Measurements from ENCODE around the gene TP53AIP1.

Gene TP53AIP1

DNA sequence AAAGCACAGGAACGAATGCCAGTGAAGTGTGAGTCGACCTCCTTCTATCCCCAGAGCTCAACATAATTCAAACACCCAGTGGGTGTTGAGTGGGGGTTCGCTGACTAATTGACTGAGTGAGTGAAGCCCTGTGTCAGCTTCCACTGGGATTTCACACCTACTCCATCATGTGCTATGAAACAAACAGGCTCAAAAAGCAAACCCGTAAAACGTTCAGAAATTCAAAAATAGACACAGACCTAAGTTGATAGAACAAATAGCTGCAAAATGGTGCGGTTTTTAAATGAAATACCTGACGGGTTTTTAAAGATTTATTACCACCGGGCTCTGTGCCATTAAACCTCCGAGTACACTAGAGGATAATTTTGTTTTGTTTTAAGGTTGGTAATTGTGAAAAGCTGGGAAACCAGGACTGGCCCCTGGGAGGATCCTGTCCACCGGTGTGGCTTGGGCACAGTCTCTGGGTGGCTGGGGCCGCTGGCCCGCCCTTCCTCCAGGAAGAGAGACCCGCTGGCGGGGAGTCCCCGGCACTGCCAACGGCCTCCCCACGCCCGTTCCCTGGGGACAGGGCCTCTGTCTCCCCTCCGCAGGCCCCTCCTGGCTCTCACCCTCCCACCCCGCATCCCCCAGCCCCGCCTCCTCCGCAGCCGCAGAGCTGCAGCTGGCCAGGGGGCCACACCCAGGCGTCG lies 37.9 kb downstream of the TP53AIP1 start:
- no peak for DNase-seq

DNA sequence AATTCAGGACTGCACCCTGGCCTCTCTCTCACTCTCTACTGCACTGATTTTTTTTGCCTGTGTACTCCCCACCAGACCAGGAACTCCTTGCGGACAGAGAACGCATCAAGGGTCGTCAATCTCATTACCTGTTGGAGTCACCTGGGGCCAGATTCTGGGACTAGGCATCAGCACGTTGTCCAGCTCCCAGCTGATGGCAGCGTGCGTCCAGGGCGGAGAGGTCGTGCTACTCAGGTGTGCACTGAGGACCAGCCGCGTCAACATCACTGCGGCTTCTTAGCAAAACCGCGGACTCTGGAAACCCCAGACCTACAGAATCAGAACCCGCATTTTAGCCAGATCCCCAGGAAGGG lies 38.4 kb downstream of the TP53AIP1 start:
- DNase-seq: no peak

DNA sequence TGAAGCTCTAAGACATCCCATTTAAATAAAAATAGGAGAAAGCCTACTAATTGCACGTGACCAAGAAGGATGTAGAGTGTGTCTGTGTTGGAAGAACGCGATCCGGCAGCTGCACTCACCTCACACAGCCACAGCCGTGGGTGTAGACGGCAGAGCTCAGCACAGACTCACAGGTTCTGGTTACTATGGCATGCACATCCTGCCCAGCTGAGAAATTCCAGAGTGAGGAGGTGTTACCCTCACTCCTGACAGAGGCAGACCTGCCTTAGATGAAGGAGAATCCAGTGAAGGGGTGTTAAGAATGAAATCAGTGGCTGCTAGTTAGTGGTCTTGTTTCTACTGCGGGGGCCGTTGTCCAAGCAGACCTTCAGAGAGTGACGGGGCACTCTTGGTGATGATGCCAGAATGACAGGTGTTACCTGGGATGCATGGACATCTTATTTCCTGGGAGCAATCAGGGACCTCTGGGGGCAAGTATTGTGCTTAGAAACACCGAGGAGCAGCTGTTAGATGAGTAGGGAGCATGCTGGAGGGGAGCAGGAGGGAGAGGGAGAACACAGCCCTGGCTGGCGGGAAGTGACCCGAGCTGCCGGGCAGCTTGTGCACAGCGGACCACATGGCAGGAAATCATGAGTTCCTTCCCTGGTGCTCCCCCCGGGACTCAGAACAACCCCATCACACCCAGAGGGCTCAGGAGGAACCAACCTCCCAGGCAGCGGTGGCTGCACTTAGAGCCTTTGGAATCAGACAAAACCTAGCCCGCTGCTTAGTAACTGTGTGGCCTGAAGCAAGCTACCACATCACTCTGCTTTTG lies 39.2 kb downstream of the TP53AIP1 start:
- no peak for DNase-seq

DNA sequence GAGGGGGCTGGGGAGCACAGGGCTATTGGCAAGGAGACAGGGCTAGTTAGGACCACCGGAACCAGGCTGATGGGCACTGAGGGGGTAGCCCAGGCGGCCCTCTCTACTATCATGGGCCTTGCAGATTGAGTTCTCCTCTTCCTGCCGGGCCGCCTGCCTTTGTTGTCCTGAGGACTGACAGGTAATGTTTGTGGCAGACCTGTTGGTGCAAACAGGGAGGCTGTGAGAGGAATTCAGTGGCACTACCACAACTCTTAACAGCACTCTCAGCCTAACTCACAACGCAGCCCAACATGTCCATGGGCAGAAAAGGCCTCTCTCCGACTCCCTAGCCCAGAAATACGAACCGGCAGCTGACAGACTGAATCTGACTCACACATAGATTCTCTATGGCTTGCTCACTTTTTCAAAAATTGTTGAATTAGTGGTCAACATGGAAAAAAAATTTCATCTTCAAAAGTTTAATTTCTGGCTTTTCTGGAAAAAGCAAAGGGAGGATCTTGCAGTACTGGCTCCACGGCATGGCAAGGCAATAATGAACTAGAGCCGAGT lies 40.1 kb downstream of the TP53AIP1 start:
- no peak for DNase-seq

DNA sequence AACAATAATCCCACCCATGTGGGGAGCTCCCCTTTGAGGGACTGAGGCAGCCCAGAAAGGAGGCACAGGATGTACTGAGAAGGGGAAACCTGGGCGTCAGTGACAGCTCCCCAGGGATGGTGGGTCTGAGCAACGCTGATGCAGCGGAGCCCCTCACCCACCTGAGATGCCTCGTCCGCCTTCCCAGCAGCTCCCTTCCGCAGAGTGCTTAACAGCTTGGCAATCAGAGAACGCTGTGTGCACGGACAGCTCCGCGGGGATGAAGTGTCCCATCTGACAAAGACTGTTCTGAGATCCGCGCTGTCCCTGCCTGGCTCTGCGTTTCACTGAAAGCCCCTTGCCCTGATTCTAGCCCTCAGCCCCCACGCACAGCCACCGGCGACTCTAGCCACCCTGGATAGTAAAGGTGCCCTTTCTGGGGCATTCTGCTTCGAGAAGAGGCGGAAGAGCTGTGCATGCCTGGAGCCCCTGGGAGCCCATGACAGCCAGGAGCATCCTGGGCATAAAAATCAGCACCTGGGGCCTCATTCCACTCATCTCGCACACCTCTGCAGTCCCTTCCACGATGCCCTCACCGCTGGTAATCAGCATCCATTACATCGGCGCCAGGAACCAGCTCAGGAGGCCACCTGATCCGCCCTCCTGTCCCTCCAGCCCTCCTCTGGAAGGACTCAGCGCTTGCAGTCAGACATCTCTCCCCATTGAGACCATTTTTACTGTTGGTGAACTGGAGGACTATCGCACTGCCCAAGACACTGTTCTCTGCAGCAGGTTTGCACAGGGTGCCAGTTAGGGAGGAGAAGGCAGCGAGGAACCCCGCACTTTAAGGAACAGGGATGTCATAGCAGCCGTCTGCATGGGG lies 40.8 kb downstream of the TP53AIP1 start:
- DNase-seq: no peak

DNA sequence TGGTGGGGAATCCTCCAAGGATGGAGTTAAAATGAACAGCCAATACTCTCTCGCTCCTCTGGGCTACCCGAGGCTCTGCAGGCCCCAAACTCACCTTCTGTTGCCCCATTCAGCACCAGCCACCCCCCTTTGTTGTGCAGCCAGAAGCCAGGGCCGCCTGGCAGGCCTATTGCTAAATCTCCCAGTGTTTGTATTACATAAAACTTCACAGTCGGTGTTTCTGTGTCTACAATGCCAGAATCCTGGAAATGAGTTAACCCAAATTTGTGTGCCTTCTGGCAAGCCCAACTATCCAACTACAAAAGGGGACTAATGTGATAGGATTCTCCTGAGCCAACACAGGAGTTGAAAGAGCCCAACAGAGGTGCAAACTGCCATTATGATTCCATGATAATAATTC lies 42.2 kb downstream of the TP53AIP1 start:
- DNase-seq: no peak

DNA sequence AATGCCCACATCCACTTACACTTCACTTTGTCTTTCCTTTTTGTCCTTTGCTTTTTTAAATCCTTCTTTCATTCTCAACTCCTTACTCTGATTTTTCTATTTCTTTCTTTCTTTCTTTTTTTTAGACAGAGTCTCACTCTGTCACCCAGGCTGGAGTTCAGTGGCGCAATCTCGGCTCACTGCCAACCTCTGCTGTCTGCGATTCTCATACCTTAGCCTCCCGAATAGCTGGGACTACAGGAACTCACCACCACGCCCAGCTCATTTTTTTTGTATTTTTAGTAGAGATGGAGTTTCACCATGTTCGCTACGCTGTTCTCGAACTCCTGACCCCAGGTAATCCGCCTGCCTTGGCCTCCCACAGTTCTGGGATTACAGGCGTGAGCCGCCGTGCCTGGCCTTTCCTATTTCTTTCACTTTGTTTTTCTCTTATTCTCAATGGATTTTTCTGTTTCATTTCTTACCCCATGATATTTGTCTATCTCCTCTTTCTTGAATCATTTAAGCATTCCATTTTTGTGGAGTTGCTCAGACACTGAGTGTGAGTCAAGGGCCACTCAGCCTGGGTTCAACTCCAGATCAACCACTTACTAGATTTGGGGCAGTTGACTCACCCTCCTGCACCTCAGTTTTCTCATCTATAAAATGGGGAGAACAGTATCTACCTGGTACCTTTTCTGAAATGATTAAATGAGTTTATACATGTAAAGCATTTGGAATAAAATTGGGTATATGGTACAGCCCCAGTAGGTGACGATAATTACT lies 43.9 kb downstream of the TP53AIP1 start:
- DNase-seq: no peak

DNA sequence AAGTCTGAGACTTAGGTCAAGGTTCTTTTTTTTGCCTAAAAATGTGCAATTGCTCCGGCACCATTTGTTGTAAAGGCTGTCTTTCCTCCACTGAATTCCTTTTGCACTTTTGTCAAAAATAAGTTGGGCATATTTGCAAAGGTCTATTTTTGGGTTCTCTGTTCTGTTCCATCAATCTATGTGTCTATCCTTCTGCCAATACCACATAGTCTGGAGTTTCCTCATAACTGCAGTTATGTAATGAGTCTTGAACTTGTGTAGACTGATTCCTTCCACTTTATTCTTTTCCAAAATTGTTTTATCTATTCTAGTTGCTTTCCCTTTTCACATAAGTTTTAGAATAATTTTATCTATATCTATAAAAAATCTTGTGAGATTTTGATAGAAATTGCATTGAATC lies 44.8 kb downstream of the TP53AIP1 start:
- no peak for DNase-seq

DNA sequence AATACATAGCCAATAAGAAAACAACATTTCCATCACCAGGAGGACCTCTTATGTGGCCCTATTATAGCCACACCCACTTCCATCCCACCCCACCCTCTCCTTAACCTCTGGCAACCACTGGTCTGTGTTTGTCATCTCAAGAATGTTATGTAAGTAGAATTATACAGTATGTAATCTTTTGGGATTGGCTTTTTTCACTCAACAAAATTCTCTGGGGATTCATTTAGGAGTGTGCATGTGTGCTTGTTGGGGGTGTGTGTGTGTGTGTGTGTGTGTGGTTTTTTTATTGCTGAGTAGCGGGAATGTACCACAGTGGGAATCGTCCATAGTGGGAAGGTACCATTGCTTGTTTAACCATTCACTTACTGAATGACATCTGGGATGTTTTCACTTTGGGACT lies 46.3 kb downstream of the TP53AIP1 start:
- DNase-seq: no peak

DNA sequence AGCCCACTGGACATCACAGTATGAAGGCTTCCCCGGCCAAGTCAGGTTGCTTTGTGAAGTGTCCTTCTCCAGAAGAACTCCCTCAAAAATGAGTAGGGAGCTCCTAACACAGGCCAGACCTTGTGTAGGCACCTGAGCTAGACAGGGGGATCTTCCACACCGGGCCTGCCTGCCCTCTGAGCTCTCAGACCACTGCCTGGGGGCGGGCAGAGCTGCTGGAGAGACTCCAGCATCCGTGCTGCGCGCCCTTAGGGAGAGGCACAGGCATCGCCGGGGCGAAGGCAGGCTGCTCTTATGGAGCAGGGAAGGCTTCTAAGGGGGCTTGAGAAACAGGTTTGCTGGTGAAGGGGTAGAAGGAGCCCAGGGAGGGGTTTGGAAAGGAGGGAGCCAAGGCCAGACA lies 47.1 kb downstream of the TP53AIP1 start:
- DNase-seq: no peak

DNA sequence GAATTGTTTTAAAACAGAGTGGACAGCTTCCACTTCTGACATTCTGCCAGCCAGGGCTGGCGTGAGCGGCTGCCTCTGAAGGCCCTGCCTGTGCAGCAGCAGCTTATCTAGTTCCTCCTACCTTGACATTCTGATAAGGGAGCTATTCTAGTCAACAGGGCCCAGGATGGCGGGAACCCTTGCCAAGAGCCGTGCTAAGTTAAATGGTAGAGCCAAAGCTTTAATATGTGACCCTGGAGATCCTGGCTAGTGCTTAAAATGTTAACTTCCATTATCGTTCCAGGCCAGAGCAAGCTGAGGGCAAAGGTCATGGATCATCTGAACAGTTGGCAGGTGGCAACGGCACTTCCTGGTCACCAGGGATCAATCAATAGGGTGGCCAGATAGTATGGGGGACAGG lies 48.0 kb downstream of the TP53AIP1 start:
- DNase-seq: no peak

DNA sequence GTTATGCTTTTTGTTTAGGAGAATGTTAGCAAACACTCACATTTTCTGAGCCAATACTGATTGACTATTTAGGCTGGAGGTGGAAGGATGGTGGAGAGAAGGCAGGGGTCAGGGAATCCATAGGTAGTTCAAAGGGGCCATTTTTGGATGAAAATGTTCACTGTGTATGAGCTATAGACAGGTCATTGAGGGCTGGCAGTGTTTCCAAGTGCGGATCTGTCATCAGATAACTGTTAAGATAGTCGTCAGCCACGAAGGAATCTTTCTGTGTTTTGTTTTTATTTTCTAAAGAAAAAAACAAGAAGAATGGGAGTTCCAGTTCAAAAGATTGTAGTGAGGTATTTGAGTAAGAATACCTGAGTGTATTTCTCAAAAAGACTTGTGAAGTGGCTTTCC lies 48.4 kb downstream of the TP53AIP1 start:
- no peak for DNase-seq

DNA sequence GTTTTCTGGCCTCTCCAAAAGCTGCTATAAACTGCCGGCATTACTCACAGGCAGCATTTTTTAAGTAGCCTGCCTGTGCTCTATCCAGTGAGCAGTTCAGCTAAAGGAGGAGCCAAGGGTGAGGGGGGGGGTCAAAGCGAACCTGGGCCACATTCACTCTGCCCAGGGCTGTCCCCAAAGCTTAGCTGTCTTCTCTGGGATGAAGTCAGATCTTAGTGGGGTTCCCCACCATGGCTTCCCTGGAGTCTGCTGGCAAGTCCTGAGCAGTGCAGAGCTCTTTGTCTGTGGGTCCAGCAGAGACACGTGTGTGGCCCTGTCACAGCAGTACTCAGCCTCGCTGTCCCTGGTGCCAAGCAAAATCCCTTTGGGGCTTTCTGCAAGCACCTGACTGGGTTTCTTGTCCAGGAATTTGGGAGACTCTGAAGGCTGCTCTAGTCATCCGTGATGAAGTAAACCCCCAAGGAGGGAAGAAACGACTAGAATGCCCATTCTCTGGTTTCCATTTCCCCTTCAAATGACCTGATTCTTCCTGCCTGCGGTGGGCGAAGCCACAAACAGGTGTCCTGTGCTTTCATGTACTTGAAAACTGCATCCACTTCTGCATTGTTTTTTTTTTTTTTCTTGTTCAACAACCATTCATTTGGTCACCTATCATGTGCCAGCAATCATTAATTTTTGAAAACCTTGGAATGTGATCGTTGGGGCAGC lies 48.9 kb downstream of the TP53AIP1 start:
- DNase-seq: no peak

DNA sequence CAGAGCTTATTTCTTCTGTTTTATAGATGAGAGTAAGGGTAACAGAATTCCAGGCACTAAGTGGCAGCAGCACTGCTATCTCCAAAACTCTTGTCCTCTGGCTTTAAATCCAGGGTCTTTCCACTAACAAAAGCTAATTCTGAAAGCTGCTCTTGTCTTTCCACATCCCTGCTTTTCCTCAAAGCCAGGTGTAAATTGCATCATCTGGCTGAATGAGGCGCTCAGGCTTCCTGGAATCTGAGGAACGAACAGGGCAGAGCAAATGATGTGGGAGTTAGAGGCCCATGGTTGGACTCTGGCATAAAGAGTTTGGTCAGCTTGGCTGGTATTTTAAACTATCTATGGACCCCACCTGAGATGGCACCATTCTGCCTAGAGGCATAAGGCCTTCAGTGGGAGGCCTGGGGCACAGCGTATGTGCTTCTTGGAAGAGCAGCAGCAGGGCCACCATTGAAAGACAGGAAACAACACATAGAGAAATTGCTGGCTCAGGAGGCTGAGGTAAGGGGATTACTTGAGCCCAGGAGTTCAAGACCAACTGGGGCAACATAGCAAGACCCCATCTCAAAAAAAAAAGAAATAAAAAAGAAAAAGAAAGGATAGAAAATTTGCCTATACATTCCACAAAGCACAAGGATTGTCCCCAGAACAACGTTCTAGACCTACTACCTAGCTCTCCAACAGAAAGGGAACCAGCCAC lies 49.7 kb downstream of the TP53AIP1 start:
- no peak for DNase-seq

DNA sequence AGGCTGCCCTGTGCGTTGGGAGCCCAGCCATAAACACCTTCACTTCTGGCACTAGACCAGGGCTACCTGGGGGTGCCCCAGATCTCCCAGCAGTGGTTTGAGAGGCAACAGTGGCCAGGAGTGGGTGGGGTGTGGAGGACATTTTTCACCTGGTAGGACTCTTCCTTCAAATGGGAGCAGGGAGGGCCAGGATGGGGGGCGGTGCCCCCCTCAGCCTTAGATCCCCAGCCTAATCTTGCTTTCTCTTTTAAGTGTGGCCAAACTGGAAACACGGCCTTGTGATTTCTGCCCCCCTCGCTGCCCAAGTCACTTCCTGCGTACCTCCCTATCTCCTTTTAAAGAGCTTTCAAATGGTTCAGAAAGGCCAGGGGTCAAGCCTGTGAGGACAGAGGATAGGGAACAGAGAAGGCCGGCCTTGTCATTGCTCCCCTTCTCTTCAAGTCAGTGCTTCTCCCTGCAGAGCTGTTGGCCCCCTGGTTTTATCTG lies 50.7 kb downstream of the TP53AIP1 start:
- DNase-seq: no peak

DNA sequence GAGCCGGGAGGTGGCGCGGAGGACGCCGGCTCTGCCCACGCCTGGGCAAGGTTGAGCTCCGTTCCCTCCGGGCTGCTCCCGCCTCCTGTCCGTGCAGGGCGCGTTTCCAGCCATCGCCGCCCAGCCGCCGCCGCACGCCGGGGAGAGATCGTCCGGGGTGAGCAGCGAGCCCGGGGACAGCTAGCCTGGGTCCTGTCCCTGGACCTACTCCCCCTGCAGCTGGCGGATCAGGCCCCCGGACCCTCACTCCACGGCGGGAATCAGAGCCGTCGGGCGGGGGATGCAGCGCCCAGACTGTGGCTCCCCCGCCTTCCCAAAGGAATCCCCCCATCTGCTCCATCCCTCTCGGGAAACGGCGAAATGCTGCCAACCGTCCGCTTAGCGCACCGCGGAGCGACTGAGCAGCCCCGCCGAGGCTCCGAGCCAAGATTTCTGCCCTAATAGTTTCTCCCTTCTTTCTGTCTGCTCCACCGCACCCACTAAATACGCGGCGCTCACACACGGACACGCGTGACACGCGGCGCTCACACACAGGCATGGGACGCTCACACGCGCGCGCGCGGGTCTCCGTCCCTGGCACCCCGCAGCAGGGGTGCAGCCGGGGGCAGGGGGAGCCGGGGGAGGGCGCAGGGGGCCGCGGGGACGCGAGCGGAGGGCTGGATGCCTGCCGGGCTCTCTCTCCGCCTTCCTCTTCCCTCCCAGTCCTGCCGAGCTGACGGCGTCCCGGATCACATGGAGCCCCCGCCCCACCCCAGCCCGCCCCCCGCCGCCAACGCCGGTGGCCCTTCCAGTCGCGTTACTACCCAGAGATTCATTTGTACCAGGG lies 51.9 kb downstream of the TP53AIP1 start, which contains the start of gene KCNJ5:
KCNJ5 (plus strand) TSS at position 814 of the 826 bp plus-strand sequence. CDS start 19,918 bp downstream, outside the sequence.
- no peak for DNase-seq

DNA sequence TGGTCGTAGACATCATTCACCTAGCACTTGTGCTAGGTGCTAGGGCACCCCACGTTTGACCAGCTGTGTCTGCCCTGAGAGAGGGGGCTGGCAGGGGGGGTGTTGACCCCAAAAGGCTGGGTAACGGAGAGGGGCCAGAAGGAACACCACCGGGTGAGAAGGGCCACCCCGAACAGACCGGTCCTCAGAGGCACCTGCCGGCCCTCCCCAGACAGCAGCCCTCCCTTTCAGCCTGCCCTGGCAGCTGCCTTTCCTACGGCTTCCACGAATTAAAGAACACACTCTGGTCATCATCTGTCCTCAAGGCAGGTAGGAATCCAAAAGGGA lies 52.5 kb downstream of the TP53AIP1 start:
- DNase-seq: no peak

DNA sequence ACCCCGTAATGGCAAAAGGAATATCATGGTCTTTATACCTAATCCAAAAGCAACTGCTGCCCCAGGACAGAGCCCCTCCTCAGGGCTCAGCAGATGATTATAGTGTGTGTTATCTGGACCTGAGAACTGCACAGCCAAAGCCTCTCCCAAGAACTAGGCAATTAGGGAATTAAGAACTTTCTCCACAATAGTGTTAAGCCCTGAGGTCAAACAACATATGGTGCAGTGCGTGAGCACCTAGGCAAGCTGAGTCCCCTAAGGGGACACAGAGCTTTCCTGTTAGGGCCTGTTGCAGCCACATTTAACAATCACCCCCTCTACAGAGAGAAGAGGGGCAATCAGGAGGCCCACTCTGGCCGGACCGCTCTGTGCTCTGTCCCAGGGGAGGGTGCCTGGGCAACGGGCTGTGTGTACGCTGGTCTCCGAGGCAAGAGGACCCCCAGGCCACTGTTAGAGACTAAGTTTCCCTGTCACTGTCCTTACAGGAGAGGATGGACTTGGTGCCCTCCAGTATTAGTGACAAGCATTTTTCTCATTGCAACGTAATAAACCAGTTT lies 52.9 kb downstream of the TP53AIP1 start:
- no peak for DNase-seq

DNA sequence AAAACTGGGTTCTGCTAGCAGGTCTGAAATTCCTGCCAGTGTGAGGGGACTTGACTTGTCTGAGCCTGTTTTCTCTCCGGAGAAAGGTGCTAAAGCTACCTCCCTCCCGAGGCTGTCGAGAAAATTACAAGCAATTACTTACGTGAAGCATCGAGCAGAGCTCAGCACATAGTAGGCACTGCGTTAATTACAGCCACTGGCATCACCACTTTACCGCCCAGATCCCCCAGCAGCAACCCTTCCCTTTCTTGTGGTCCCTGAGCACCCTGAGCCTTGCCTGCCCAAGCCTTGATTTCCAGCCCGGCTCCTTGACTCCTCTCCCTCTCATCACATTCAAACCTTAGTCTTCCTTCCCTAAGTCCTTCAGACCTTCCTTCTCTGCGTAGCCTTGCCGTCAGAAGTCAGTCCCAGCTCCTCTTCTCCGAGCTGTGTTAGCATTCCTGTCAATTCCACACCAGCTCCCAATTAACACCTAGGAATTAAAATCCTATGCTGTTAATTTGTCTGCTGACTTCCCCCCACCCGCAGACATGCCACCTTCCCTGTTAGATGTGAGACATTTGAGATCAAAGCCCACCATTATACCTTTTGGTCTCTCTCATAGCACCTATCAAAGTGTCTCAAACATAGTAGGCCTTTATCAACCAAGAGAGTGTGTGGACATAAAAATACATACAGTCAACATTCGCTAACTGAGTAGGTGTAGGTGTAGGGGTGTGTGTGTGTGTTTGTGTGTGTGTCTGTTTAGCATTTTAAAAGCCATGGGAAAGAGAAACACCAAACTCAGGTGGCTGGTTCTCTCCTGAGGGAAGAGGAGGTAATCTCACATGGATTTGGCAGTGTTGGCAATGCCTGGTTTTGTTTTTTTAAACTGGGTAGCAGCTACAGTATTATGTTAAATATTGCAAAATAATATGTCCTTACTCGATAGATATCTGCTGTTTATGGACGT lies 54.4 kb downstream of the TP53AIP1 start:
- no peak for DNase-seq
